NCI-H524 treated with DMSO at 0.1 percent for 48 hours (cell line): Measurements from ENCODE around the gene DCDC2C.
"Not testable (repeated sequence)": the region's sequence is repeated elsewhere in the genome, so short reads cannot be mapped to it uniquely, and the experiment has no call there.

Source experiments
- DNase-seq: peaks from one replicate; lab custom pipeline; 2025; lab: John Stamatoyannopoulos, UW

DCDC2C gene

GRCh38 chr2:3777966-3778365 is 74.6 kb downstream of the DCDC2C start:
- no peak for DNase-seq

GRCh38 chr2:3778851-3779495 is 75.6 kb downstream of the DCDC2C start:
- DNase-seq = no peak

GRCh38 chr2:3779496-3780049 is 76.2 kb downstream of the DCDC2C start:
- DNase-seq = no peak

GRCh38 chr2:3780477-3781402 is 77.4 kb downstream of the DCDC2C start:
- DNase-seq = no peak

- DNase-seq = no peak
Measured at GRCh38 chr2:3784731-3785130, 81.4 kb downstream of the DCDC2C start.

GRCh38 chr2:3785220-3785889 is 82.0 kb downstream of the DCDC2C start:
- DNase-seq = no peak

- no peak for DNase-seq
Measured at GRCh38 chr2:3785890-3786273, 82.5 kb downstream of the DCDC2C start.

GRCh38 chr2:3787768-3788167 is 84.4 kb downstream of the DCDC2C start:
- DNase-seq = no peak

GRCh38 chr2:3789256-3789655 is 85.9 kb downstream of the DCDC2C start:
- DNase-seq = no peak

- DNase-seq = no peak
Measured at GRCh38 chr2:3793249-3793648, 89.9 kb downstream of the DCDC2C start.

GRCh38 chr2:3801506-3801905 is 98.1 kb downstream of the DCDC2C start:
- DNase-seq = no peak

- no peak for DNase-seq
Measured at GRCh38 chr2:3805201-3805939, 102.0 kb downstream of the DCDC2C start.

- no peak for DNase-seq
Measured at GRCh38 chr2:3806168-3806567, 102.8 kb downstream of the DCDC2C start.

- DNase-seq = no peak
Measured at GRCh38 chr2:3806730-3807129, 103.4 kb downstream of the DCDC2C start.

- no peak for DNase-seq
Measured at GRCh38 chr2:3807853-3808252, 104.5 kb downstream of the DCDC2C start.

GRCh38 chr2:3814706-3815245 is 111.4 kb downstream of the DCDC2C start:
- peak; percentile 87 for DNase-seq

- DNase-seq = not testable (repeated sequence)
Measured at GRCh38 chr2:3817144-3817543, 113.8 kb downstream of the DCDC2C start.

GRCh38 chr2:3823748-3824147 is 120.4 kb downstream of the DCDC2C start:
- no peak for DNase-seq

- DNase-seq = no peak
Measured at GRCh38 chr2:3827673-3828575, 124.5 kb downstream of the DCDC2C start.

- no peak for DNase-seq
Measured at GRCh38 chr2:3830796-3831195, 127.4 kb downstream of the DCDC2C start.
